Measurements from ENCODE around the gene WWOX.

WWOX gene

DNA sequence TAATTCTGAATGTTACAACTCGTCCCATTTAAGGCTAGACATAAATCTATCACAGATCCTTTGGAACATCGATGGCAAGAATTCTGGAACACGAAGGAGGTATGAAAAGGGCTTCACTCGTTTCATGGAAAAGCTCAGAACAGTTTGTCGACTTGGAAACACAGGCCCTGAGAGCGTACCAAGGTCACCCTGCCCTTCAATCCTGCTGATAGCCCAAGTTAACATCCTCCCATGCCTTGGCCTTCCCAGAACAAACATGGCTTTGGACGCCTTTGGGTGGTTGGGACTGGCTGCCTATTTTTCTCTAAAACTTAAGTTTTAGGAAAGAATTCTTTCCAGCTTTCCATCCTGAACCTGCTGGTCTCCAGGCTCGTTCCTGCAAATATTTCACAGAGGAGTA lies 1105.0 kb downstream of the WWOX start:
- no peaks in the 10 kb centered on the region for H4K20me1 ChIP-seq (ENCODE audit: insufficient read depth, low read length)
- H3K27me3 ChIP-seq (replicated peaks; ENCODE audit: insufficient read depth, low read length) = no peaks in the 10 kb centered on the region
- no peak overlapping the region for H3K4me2 ChIP-seq (ENCODE audit: low read depth, low read length)
- H3K4me1 ChIP-seq (ENCODE audit: low read length) = no peaks in the 10 kb centered on the region
- H3K9ac ChIP-seq (ENCODE audit: low read length) = no peak overlapping the region
- DNase-seq = no peak
- no peaks in the 10 kb centered on the region for H3K79me2 ChIP-seq (ENCODE audit: low read length)
- H3K27ac ChIP-seq (ENCODE audit: low read length) = no peak overlapping the region
- H3K9me3 ChIP-seq (replicated peaks; ENCODE audit: insufficient read depth, low read length) = no peaks in the 10 kb centered on the region
- no peak overlapping the region for H2AFZ ChIP-seq (ENCODE audit: low read length)
- no peak overlapping the region for H3K4me3 ChIP-seq (ENCODE audit: low read length)
- H3F3A ChIP-seq (ENCODE audit: insufficient read depth, low read length) = no peaks in the 10 kb centered on the region
- no peaks in the 10 kb centered on the region for H3K9me2 ChIP-seq (replicated peaks; ENCODE audit: insufficient read depth, low read length)
- H3K36me3 ChIP-seq (replicated peaks; ENCODE audit: insufficient read depth, low read length) = no peaks in the 10 kb centered on the region
- no peak for TF ChIP-seq EZH2 (optimal IDR thresholded peaks at IDR 0.05; ENCODE audit: low read depth, low read length)
- TF ChIP-seq, protein P1, sequence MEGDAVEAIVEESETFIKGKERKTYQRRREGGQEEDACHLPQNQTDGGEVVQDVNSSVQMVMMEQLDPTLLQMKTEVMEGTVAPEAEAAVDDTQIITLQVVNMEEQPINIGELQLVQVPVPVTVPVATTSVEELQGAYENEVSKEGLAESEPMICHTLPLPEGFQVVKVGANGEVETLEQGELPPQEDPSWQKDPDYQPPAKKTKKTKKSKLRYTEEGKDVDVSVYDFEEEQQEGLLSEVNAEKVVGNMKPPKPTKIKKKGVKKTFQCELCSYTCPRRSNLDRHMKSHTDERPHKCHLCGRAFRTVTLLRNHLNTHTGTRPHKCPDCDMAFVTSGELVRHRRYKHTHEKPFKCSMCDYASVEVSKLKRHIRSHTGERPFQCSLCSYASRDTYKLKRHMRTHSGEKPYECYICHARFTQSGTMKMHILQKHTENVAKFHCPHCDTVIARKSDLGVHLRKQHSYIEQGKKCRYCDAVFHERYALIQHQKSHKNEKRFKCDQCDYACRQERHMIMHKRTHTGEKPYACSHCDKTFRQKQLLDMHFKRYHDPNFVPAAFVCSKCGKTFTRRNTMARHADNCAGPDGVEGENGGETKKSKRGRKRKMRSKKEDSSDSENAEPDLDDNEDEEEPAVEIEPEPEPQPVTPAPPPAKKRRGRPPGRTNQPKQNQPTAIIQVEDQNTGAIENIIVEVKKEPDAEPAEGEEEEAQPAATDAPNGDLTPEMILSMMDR (IDR thresholded peaks at IDR 0.05; ENCODE audit: low read length) = no peak
- no peak for TF ChIP-seq EZH2phosphoT487 (IDR thresholded peaks at IDR 0.05; ENCODE audit: low read length)

DNA sequence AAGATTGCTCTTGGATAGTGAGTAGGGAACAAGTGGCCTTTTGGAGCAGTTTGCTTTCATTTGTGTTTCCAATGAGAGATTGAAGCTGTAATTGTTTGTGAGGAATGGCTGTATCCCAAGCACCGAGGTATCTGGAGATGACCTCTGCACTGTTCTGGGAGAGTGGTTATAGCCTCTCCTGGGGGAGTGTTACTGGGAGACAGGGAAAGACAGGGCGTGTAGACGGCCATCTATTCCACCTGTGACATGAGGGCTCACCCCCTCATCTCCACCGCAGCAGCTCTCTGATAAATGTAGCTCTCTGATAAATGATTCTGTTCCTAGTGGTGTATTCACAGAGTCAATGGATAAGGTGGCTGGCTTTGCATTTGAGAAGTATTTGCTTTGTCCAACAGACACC lies 1107.4 kb downstream of the WWOX start:
- Histone ChIP-seq H3K4me3 (ENCODE audit: low read length) (no peak overlapping the region), H4K20me1 (ENCODE audit: insufficient read depth, low read length) (no peaks in the 10 kb centered on the region), H2AFZ (ENCODE audit: low read length) (no peak overlapping the region), H3K9ac (ENCODE audit: low read length) (no peak overlapping the region), H3K79me2 (ENCODE audit: low read length) (no peaks in the 10 kb centered on the region), H3K36me3 (replicated peaks; ENCODE audit: insufficient read depth, low read length) (no peaks in the 10 kb centered on the region), H3K4me2 (ENCODE audit: low read depth, low read length) (no peak overlapping the region), H3K27ac (ENCODE audit: low read length) (no peak overlapping the region), H3K9me3 (replicated peaks; ENCODE audit: insufficient read depth, low read length) (no peaks in the 10 kb centered on the region), H3K9me2 (replicated peaks; ENCODE audit: insufficient read depth, low read length) (no peaks in the 10 kb centered on the region), H3K27me3 (replicated peaks; ENCODE audit: insufficient read depth, low read length) (no peaks in the 10 kb centered on the region), H3F3A (ENCODE audit: insufficient read depth, low read length) (no peaks in the 10 kb centered on the region), H3K4me1 (ENCODE audit: low read length) (no peaks in the 10 kb centered on the region)
- no peak for DNase-seq
- TF ChIP-seq EZH2 (optimal IDR thresholded peaks at IDR 0.05; ENCODE audit: low read depth, low read length) (no peak), EZH2phosphoT487 (IDR thresholded peaks at IDR 0.05; ENCODE audit: low read length) (no peak)
- TF ChIP-seq, protein P1 (IDR thresholded peaks at IDR 0.05; ENCODE audit: low read length) = no peak

DNA sequence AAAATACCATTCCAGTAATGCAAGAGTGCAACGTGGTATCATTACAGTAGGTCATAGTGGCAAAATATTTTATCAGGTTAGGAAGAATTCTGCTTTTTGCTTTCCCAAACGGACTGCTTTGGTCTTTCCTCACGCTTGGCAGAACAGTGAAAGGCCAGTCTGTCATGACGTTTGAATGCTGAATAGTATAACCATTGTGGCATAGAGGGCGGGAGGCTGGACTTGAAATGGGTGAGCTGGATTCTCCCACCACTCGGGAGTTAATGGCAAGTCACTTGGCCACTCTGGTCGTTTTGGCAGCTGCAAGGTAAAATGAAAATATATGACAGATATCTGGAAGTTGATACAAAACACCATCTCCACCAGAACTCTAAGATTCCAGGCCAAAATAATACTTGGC lies 1109.9 kb downstream of the WWOX start:
- no peaks in the 10 kb centered on the region for H3K36me3 ChIP-seq (replicated peaks; ENCODE audit: insufficient read depth, low read length)
- DNase-seq = no peak
- no peaks in the 10 kb centered on the region for H3F3A ChIP-seq (ENCODE audit: insufficient read depth, low read length)
- TF ChIP-seq EZH2phosphoT487 (IDR thresholded peaks at IDR 0.05; ENCODE audit: low read length) (no peak), EZH2 (optimal IDR thresholded peaks at IDR 0.05; ENCODE audit: low read depth, low read length) (no peak)
- TF ChIP-seq, protein P1 (IDR thresholded peaks at IDR 0.05; ENCODE audit: low read length) = no peak
- no peaks in the 10 kb centered on the region for H3K9me3 ChIP-seq (replicated peaks; ENCODE audit: insufficient read depth, low read length)
- no peaks in the 10 kb centered on the region for H3K9me2 ChIP-seq (replicated peaks; ENCODE audit: insufficient read depth, low read length)
- H3K27ac ChIP-seq (ENCODE audit: low read length) = no peak overlapping the region
- no peak overlapping the region for H3K4me2 ChIP-seq (ENCODE audit: low read depth, low read length)
- H3K27me3 ChIP-seq (replicated peaks; ENCODE audit: insufficient read depth, low read length) = no peaks in the 10 kb centered on the region
- no peak overlapping the region for H3K4me3 ChIP-seq (ENCODE audit: low read length)
- H3K79me2 ChIP-seq (ENCODE audit: low read length) = no peaks in the 10 kb centered on the region
- H3K4me1 ChIP-seq (ENCODE audit: low read length) = no peaks in the 10 kb centered on the region
- no peak overlapping the region for H2AFZ ChIP-seq (ENCODE audit: low read length)
- no peak overlapping the region for H3K9ac ChIP-seq (ENCODE audit: low read length)
- no peaks in the 10 kb centered on the region for H4K20me1 ChIP-seq (ENCODE audit: insufficient read depth, low read length)

Data from MM.1S (cell line).